COLO829 (cell line): ENCODE results near the gene LY6G6C.

Experiments
- DNase-seq: peaks from one replicate; pipeline ENCODE4 v3.0.0; 2012; ENCODE audit warnings: low spot score

The LY6G6C gene

GRCh38 chr6:31706599-31706998 is 14.9 kb downstream of the LY6G6C start, which contains the start of gene LY6G6F:
TSS of gene LY6G6F (plus strand) at chr6:31706866. CDS start at chr6:31706907, 41 bp downstream.
- no peak for DNase-seq

GRCh38 chr6:31705931-31706330 is 15.6 kb downstream of the LY6G6C start:
- DNase-seq = no peak

- peak; percentile 100 for DNase-seq
Observed at GRCh38 chr6:31702819-31703716, 18.5 kb downstream of the LY6G6C start, which contains the start of gene ABHD16A. TSS of gene ABHD16A (minus strand) at chr6:31703324. CDS start at chr6:31703281, 43 bp downstream.

- DNase-seq = peak; percentile 49
Observed at GRCh38 chr6:31702405-31702818, 19.1 kb downstream of the LY6G6C start.

GRCh38 chr6:31701666-31702404 is 19.7 kb downstream of the LY6G6C start:
- no peak for DNase-seq

GRCh38 chr6:31700740-31701401 is 20.7 kb downstream of the LY6G6C start:
- DNase-seq = no peak

- no peak for DNase-seq
Observed at GRCh38 chr6:31697555-31697954, 24.0 kb downstream of the LY6G6C start.

- DNase-seq = no peak
Observed at GRCh38 chr6:31693535-31693934, 28.0 kb downstream of the LY6G6C start.

GRCh38 chr6:31692886-31693285 is 28.7 kb downstream of the LY6G6C start:
- no peak for DNase-seq

- DNase-seq = no peak
Observed at GRCh38 chr6:31692353-31692752, 29.2 kb downstream of the LY6G6C start.

GRCh38 chr6:31691564-31692108 is 29.9 kb downstream of the LY6G6C start:
- DNase-seq = no peak

- DNase-seq = no peak
Observed at GRCh38 chr6:31691078-31691463, 30.5 kb downstream of the LY6G6C start.

- DNase-seq = no peak
Observed at GRCh38 chr6:31690231-31691077, 31.1 kb downstream of the LY6G6C start.

GRCh38 chr6:31689249-31690110 is 32.1 kb downstream of the LY6G6C start:
- DNase-seq = no peak

- DNase-seq = no peak
Observed at GRCh38 chr6:31687860-31688693, 33.5 kb downstream of the LY6G6C start.

GRCh38 chr6:31687321-31687720 is 34.2 kb downstream of the LY6G6C start:
- DNase-seq = no peak

GRCh38 chr6:31686483-31686882 is 35.1 kb downstream of the LY6G6C start:
- no peak for DNase-seq

GRCh38 chr6:31683591-31683990 is 38.0 kb downstream of the LY6G6C start:
- DNase-seq = no peak

GRCh38 chr6:31681135-31681671 is 40.3 kb downstream of the LY6G6C start:
- DNase-seq = no peak
